ENCODE measurements around the gene MOB3A.
"Not testable (repeated sequence)": the region's sequence is repeated elsewhere in the genome, so short reads cannot be mapped to it uniquely, and the experiment has no call there.

MOB3A gene

DNA sequence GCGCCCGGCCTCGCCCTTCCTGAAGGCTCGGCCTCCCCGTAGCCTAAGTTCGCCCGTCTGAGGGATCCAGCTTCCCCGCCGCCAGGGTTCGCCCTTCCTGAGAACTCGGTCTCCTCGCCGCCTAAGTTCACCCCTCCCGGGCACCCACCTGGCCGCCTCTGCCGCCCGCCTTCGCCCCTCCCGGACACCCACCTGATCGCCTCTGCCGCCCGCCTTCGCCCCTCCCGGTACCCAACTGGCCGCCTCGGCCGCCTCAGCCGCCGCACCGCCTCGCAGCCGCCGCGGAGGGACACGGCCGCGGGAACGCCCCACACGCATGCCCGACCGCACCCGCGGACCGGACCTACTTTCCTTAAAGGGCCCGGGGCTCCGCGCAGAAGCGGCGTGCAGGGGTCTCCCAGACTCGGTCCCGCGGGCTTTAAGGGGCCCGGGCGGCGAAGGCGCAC, at the start of gene MOB3A:
Gene MOB3A, minus strand, starts transcription at position 293 of the 446 bp plus-strand sequence. CDS start 17,766 bp downstream, outside the sequence.
- DNase-seq, result peak; percentile 88

DNA sequence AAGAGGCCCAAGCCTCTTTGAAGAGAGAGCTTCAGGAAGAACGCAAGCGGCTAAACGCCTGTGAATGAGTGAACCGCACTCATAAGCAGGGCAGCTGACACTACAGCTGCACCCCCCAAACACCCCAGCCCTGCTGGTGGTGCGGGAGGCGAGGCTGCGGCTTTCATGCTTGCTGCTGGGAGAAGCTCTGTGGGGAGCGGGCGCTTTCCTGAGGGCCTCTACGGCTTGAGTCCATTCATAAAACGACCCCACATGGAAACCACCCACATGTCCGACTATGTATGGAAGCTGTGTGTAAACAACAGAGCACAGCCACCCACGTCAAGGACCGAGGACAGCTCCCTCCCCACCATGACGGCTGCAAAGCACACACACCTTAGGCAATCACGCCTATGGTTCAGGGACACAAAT, 49.7 kb upstream of the MOB3A start:
- DNase-seq, result no peak

DNA sequence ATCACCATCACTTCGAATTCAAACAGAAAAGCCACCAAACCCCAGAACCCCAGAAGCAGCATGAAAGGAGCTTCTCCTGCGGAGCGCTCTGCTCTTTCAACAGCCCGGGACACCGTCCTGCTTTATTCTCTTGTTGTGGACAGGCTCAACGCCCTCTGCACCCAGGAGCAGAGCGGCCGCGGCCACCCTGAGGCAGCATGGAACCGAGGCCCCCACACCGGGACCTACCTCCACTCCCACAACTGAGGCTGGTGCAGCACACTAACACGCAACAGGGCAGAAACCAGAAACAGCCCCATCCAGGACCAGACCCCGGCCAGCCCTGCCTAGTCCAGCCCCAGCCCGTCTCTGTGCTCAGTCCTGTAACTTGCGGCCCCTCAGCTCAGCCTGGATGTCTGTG, 48.1 kb upstream of the MOB3A start:
- DNase-seq, result no peak

DNA sequence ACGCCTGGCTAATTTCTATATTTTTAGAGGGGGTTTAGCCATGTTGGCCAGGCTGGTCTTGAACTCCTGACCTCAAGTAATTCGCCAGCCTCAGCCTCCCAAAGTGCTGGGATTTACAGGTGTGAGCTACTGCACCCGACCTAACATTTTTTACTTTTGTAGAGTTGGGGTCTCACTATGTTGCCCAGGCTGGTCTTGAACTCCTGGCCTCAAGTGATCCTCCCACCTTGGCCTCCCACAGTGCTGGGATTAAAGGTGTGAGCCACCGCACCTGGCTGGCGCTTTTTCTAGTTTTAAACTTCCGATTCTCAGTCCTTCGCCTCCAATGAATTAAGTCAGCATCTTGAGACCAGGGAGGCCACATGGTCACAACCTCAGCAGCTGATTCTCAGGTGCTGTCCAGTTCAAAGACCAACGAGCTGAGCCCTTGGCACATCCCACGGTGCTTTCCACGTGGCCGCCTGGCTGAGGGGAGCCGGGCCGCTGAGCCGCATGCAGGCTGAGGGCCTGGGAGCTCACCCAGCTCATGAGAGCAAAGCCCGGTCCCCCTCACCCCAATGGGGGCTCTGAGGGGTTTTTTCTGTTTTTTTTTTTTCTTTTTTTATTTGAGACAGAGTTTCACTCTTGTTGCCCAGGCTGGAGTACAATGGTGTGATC, 46.2 kb upstream of the MOB3A start:
- no peak for DNase-seq

DNA sequence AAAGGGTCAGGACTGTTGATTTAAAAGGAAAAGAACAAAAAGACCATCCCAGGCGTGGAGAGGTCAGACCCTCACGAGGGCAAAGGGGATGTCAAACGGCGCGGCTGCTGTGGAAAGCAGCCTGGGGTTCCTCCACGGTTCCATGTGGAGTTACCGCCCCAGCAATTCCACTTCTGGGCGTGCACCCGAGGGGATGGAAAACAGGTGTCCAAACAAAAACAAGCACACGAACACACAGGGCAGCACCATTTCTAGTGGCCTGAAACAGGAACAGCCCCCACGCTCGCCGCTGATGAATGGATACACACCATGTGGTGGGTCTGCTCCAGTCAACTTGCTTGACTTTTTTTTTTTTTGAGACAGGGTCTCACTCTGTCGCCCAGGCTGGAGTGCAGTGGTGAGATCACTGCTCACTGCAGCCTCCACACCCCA, 44.0 kb upstream of the MOB3A start:
- DNase-seq, result no peak

DNA sequence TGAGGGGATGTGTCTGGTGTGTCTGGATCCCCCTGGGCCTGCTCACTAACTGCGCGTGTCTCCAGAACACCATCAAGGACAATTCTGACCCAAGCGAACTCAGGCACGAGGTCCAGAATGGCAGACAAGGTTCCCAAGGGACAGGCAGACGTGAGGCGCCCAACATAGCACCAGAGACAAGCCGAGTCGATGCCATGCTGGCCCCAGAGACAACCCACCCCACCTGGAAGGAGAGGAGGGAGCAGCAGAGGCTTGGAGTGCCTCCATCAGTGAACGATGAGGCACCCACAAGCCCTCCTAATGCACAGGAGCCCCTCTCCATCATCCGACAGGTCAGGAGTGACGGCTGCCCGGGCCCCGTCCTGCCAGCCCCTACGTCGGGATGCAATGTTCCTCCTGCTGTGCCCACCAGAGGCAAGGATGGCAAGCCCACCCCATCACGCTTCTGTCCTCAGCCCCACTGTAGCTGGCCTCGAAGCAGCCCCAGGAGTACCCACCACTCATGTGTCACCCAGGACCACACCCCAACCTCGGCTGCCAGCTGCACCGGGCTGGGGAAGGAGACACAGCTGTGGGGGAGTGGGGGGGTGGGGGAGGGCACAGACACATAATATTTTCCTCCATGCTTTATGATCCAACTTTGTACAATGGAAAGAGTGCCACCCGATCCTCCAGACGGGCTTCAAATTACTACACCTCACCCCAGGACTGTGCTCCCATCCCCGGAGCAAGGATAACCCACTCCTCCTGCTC, 43.4 kb upstream of the MOB3A start:
- DNase-seq, result no peak

DNA sequence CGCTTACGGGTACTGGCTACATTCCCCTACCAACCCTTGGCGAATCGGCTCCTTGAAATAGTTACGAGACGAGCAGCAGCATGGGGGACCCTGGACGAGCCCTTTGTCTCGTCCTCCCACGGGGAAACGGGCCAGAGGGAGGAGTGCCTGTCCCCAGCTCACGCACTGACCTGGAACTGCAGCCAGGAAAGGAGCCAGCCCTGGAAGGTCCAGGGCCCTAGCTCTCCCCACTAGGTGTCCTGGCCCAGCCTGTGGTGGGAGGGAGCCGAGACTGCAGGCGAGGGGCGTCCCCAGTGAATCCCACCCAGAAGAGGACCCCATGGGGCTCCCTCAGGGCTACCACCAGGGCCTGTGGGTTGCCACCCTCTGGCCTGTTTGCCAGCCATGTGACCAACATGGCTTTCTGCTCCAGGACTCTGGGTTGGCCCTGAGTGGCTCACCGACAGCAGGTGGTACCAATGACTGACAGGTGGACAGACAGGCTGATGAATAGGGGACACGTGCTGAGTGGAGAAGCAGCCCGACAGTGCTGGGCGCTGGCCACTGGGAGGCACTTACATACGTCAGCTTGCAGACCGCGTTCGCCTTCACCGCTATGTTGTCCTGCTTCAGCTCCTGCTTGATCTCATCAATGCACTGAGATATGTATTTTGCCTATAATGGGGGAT, 42.1 kb upstream of the MOB3A start:
- no peak for DNase-seq

DNA sequence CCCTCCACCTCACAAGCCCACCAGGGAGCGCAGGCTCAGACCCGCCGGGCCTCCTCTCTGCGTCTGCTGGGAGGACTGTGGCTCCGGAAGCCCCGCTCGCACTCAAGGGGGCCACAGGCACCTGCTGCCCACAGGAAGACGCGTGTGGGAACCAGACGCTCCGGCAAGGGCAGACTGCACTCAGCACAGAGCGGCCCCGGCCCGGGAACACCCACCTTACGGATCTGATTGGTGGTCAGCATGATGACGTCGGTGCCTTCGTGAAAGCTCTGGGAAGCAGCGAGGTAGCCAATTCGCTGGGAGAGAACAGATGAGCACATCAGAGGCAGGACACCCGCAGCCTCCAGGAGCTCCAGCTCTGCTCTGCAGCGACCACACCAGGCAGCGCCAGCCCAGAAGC, 40.7 kb upstream of the MOB3A start:
- no peak for DNase-seq

DNA sequence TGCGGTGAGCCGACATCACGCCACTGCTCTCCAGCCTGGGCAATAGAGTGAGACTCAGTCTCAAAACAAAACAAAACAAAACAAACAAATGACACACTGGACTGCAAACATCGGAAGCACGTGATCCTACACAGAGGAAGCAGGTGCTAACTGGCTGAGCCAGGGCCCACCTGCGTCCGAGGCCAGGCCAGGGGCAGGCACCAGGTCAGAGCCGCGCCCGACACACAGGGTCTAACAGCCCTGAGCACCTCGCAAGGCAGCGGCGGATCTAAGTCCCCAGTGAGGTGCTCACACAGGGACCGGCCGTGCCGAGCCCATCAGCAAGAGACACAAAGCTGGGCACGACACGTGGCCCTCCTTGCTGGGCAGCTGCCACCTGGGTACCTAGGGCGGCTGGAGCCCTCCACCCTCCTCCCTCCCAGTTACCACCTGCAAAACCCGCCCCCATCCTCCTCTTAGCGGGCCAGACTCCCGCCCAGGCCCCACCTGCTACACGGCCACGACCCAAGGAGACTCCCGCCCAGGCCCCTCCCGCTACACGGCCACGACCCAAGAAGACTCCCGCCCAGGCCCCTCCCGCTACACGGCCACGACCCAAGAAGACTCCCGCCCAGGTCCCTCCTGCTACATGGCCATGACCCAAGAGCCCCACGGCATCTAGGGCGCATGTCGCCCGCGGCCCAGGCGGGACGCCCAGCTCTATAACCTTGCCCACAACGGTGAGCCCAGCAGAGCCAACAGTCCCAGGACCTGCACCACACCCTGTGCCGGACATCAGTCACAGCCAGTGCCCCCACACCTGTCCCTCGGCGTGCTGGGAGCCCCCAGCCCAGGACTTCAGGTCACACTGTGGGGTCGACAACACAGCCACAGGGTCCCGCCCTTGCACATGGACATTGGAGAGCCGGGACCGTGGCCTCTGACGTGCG, 39.6 kb upstream of the MOB3A start:
- no peak for DNase-seq

DNA sequence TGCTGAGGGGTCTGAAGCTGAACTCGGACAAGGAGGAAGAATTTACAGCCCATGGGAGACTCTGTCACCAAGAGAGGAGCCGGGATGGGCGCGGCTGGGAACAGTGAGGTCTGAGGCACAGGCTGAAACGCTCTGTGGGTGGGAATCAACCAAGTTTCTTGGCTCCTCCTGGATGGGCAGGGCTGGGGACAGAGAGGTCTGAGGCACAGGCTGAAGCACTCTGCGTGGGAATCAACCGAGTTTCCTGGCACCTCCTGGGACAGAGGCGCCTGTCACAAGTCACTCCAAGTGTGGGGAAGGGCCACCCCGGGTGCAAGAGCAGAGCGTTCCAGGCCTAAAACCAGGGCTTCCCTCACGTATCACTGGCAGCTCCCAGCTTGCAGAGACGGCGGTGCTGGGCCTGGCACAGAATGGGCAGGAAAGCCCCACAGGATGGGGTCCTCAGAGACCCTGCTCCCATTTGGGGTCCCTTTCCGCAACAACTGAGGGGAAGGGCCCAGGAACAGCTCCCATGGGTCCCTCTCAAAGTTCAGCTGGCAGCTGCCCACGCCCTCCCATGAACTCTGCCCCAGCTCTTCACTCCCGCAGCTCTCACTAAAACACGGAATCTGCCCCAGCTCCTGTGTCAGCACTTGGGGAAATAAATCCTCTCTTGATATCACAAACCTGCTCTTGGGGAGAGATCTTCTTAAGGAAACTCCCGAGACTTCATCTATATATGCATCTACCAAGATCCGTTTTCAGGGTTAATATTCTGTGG, 36.8 kb upstream of the MOB3A start:
- DNase-seq, result no peak

DNA sequence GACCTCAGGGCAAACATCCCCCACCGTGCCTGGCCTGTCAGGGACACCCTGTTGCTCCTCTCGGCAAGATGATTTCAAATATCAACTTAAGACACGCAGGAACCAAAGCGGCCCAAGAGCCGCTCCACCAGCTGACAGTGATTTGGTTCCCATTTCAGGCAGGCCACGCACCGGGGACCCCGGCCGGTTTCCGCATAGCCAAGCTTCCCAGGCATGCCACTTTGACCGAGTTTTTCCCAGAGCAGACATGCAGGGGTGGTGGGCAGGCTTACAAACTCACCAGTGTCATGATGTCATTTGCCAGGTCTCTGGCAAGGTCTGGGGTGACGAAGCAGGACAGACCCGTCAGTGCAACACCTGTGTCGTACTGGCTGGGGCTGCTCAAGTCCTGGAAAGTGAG, 36.1 kb upstream of the MOB3A start:
- no peak for DNase-seq

DNA sequence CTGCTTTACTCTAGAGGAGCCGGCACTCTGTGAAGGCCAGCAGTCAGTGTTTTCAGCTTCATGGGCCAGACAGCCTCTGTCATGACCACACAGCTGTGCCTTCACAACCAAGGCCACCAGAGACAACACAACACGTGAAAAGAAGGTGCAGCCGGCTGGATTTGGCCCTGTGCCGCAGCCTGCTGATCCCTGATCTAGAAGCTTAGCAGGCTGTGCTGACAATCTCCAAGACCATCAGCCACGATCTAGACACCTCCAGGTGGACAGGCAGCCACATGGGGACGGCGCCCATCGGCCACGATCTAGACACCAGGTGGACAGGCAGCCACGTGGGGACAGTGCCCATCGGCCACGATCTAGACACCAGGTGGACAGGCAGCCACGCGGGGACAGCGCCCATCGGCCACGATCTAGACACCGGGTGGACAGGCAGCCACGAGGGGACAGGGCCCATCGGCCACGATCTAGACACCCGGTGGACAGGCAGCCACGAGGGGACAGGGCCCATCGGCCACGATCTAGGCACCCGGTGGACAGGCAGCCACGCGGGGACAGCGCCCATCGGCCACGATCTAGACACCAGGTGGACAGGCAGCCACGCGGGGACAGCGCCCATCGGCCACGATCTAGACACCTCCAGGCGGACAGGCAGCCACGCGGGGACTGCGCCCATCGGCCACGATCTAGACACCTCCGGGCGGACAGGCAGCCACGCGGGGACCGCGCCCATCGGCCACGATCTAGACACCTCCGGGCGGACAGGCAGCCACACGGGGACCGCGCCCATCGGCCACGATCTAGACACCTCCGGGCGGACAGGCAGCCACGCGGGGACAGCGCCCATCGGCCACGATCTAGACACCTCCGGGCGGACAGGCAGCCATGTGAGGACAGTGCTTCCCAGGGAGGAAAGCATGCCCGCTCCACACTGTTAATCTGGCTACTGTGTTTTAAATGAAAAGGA, 35.2 kb upstream of the MOB3A start:
- not testable (repeated sequence) for DNase-seq

DNA sequence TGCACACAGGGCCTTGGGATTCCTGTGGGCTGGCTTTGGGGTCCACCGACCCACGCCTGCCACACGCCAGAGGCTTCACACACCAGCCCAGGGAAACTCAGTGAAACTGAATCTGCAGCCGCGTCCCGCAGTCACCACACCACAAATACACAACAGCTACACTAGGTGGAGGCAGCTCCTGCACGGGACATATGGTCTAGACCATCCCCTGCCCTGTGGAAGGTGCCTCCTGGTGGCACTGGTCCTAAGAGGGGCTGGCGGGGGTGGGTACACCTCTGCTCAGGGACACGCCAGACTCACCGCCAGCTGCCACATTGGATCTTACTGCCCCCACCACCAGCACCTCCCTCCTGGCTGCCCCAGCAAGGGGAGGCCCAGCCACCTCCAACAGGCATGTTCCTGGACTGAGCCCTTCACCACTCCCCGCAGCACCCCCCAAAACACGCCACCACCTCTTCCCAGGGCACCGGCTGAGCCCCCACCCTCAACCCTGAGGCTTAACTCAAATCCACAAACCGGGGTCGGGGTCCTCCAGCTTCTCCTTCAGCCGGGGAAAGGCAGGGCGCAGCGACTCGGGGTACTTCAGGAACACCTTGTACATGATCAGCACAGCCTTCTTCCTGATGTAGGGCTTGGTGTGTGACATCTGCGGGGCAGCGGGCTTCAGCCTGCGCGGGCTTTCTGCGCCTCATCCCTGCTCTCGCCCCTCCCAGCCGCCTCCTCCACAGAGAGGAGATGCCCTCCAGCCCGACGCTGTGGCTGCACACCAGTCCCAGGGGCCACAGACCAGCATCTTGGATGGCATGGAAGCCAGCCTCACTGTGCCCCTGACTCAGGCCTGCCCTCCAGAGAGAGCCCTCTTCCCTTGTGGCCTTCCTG, 34.0 kb upstream of the MOB3A start:
- DNase-seq, result no peak

DNA sequence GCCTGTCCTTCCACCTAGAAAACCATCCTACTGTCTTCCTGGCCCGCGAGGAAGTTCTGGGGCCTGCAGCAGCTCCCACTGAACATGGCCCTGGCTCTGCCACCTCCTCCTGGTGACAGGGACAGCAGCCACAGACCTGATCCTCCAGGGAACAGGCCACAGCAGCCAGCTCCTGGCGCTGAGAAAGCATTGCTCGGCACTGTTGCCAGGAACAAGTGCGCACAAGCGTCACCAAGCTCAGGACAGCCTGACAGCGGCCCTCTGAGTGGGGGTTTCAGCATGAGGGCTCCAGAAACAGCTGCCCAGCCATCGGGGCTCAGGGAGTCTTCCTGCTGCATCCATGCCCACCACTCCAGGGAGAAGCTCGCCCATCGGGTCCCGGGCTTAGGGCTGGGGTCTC, 33.4 kb upstream of the MOB3A start:
- DNase-seq, result no peak

DNA sequence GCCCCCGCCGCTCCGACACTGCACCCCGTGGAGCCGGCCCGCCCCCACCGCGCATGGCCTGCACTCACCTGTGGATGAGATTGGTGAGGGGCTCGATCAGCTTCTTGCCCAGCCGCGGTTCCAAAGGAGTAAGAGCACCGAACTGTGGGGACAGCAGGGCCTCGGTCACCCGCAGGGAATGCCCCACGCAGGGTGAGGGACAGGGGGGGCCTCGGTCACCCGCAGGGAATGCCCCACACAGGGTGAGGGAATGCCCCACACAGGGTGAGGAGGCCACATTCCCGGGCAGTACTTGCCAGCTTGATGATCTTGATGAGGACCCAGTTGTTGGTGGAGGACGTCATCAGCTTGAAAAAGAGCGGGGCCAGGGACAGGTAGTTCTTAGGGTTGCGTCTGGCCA, 32.9 kb upstream of the MOB3A start:
- DNase-seq, result no peak

DNA sequence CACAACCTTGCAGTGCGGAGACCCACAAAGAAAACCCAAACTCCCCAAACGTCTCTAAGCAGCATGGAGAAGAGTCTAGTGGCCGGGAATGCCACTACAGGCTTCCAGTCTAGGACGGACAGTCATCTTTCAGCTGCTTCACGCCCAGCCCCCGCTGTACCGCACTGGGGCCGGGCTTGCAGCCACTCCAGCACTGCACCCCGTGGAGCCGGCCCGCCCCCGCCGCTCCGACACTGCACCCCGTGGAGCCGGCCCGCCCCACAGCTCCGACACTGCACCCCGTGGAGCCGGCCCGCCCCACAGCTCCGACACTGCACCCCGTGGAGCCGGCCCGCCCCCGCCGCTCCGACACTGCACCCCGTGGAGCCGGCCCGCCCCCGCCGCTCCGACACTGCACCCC, 32.1 kb upstream of the MOB3A start:
- DNase-seq, result not testable (repeated sequence)

DNA sequence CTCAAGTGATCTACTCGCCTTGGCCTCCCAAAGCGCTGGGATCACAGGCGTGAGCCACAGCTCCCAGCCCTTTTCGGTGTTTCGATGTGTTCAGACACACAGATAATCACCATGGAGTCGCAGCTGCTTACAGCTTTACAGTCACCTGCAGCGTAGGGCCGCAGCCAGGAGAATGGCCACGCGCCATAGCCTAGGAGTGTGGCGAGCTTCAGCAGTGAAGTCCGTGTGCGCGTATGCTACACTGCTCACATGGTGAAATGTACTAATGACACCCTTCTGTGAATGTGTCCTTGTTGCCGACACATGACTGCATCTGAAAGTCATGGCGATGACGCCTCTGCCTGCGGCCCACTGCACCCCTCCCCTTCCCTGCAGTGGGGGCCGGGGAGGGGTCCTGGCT, 31.6 kb upstream of the MOB3A start:
- DNase-seq, result no peak

DNA sequence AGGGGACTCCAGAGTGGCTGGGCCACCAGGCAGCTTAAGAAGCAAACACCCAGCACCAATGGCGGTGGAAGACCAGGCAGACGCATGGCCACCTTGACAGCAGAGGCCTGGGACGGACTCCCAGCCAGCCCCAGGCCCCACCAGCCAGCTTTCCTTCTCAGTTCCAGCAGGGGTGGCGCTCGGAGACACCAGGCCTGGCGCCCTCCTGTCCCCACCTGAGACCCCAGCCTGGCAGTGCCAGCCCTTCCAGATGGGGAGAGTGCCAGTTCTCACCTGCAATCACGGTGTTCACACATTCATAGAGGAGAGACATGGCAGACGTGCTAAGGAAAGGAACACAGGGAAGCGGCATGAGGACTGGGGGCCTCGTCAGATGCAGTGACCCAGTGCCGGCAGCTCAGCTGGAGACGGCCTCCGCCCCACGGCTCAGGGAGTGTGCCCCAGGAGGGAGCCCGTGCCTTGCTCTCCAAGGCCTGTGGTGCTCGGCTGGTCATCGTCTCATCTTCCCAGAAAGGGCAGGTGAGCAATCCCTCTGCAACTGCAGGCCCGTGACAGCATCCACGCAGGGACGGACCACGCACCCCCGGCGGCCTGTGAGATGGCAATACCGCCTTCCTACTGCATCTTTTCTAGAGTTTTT, 30.9 kb upstream of the MOB3A start:
- DNase-seq, result no peak

All from CD4-positive, alpha-beta T cell treated with Interleukin-17A for 4 hours (primary cell).